ENCODE data around the gene PCDHA8. TPM values are rescaled to one million over a fixed set of nuclear protein-coding genes. Genes with fewer than 3 reads are reported as not detected.
"Not testable (repeated sequence)": the region's sequence is repeated elsewhere in the genome, so short reads cannot be mapped to it uniquely, and the experiment has no call there.

PCDHA8 gene
- total RNA-seq, 1 donor from 2014 or later = not detected

DNA sequence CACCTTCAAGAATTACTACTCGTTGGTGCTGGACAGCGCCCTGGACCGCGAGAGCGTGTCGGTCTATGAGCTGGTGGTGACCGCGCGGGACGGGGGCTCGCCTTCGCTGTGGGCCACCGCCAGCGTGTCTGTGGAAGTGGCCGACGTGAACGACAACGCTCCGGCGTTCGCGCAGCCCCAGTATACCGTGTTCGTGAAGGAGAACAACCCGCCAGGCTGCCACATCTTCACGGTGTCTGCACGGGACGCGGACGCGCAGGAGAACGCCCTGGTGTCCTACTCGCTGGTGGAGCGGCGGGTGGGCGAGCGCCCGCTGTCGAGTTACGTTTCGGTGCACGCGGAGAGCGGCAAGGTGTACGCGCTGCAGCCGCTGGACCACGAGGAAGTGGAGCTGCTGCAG lies 18.0 kb upstream of the PCDHA8 start:
- ATAC-seq; DNase-seq; intact Hi-C loops (cut with micrococcal nuclease): not testable (repeated sequence)

DNA sequence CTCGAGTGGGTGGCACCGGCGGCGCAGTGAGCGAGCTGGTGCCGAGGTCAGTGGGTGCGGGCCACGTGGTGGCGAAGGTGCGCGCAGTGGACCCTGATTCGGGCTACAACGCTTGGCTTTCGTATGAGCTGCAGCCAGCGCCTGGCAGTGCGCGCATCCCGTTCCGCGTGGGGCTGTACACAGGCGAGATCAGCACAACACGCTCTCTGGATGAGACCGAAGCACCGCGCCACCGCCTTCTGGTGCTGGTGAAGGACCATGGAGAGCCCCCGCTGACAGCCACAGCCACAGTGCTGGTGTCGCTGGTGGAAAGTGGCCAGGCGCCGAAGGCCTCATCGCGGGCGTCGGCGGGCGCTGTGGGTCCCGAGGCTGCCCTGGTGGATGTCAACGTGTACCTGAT lies 17.5 kb upstream of the PCDHA8 start:
- intact Hi-C loops (cut with micrococcal nuclease) = no loop called here
- DNase-seq (peak; percentile 28), ATAC-seq (no peak)

DNA sequence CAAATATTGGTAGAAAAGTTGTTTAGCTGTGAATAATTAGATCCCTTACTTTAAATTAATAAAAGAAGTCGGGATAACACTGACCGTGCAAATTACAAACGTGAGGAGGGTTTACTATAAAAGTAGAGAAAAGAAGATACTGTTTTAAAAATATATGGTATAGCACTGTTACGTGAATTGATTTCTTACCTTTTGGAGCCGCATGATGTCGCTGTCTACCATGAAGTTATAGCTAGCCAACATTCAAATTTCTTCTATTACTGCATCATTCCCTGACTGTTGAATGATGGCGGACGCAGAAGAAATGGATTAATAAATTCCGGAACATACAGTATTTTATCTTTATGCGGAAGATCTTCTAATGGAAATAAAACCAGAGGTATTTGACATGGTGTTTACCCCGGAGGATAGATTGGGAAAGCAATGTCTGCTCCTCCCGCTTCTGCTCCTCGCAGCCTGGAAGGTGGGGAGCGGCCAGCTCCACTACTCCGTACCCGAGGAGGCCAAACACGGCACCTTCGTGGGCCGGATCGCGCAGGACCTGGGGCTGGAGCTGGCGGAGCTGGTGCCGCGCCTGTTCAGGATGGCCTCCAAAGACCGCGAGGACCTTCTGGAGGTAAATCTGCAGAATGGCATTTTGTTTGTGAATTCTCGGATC lies 13.2 kb upstream of the PCDHA8 start, which contains the start of gene PCDHA6:
PCDHA6 (plus strand) TSS at position 257 of the 658 bp plus-strand sequence; CDS start at position 389, 132 bp downstream.
- DNase-seq (no peak), ATAC-seq (no peak)
- intact Hi-C loops (cut with micrococcal nuclease) = no loop called here

DNA sequence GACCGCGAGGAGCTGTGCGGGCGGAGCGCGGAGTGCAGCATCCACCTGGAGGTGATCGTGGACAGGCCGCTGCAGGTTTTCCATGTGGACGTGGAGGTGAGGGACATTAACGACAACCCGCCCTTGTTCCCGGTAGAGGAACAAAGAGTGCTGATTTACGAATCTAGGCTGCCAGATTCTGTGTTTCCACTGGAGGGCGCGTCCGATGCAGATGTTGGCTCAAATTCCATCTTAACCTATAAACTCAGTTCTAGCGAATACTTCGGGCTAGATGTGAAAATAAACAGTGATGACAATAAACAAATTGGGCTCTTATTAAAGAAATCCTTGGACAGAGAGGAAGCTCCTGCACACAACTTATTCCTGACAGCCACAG lies 12.6 kb upstream of the PCDHA8 start:
- intact Hi-C loops (cut with micrococcal nuclease) = no loop called here
- no peak for ATAC-seq
- DNase-seq = no peak

DNA sequence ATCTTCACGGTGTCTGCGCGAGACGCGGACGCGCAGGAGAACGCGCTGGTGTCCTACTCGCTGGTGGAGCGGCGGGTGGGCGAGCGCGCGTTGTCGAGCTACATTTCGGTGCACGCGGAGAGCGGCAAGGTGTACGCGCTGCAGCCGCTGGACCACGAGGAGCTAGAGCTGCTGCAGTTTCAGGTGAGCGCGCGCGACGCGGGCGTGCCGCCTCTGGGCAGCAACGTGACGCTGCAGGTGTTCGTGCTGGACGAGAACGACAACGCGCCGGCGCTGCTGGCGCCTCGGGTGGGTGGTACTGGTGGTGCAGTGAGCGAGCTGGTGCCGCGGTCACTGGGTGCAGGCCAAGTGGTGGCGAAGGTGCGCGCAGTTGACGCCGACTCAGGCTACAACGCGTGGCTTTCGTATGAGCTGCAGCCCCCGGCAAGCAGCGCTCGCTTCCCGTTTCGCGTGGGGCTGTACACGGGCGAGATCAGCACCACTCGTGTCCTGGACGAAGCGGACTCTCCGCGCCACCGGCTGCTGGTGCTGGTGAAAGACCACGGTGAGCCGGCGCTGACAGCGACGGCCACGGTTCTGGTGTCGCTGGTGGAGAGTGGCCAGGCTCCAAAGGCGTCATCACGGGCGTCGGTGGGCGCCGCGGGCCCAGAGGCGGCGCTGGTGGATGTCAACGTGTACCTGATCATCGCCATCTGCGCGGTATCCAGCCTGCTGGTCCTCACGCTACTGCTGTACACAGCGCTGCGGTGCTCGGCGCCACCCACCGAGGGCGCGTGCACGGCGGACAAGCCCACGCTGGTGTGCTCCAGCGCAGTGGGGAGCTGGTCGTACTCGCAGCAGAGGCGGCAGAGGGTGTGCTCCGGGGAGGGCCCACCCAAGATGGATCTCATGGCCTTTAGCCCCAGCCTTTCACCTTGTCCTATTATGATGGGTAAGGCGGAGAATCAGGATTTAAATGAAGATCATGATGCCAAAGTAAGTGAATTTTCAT lies 11.2 kb upstream of the PCDHA8 start:
- ATAC-seq; DNase-seq; intact Hi-C loops (cut with micrococcal nuclease): not testable (repeated sequence)

- ATAC-seq = no peak
- intact Hi-C loops (cut with micrococcal nuclease) = no loop called here
- DNase-seq = no peak
Measured at GRCh38 chr5:140833993-140834392, 7.0 kb upstream of the PCDHA8 start, which contains the start of gene PCDHA7. Gene PCDHA7, plus strand, starts transcription at chr5:140834269. Its CDS starts 115 bp downstream, at chr5:140834384.

GRCh38 chr5:140834439-140835008 lies 6.5 kb upstream of the PCDHA8 start:
- DNase-seq; intact Hi-C loops (cut with micrococcal nuclease); ATAC-seq: not testable (repeated sequence)

DNA sequence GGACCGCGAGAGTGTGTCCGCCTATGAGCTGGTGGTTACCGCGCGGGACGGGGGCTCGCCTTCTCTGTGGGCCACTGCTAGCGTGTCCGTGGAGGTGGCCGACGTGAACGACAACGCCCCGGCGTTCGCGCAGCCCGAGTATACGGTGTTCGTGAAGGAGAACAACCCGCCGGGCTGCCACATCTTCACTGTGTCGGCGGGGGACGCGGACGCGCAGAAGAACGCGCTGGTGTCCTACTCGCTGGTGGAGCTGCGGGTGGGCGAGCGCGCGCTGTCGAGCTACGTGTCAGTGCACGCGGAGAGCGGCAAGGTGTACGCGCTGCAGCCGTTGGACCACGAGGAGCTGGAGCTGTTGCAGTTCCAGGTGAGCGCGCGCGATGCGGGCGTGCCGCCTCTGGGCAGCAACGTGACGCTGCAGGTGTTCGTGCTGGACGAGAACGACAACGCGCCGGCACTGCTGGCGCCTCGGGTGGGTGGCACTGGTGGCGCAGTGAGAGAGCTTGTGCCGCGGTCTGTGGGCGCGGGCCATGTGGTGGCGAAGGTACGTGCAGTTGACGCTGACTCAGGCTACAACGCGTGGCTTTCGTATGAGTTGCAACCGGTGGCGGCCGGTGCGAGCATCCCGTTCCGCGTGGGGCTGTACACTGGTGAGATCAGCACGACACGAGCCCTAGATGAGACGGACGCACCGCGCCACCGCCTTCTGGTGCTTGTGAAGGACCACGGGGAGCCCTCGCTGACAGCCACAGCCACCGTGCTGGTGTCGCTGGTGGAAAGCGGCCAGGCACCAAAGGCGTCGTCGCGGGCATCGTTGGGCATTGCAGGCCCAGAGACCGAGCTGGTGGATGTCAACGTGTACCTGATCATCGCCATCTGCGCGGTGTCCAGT lies 5.1 kb upstream of the PCDHA8 start:
- intact Hi-C loops (cut with micrococcal nuclease) = no loop called here
- ATAC-seq (no peak), DNase-seq (no peak)

- ATAC-seq = no peak
- DNase-seq = no peak
- intact Hi-C loops (cut with micrococcal nuclease) = no loop called here
Measured at GRCh38 chr5:140842798-140843733, 2.1 kb downstream of the PCDHA8 start.

- DNase-seq; ATAC-seq; intact Hi-C loops (cut with micrococcal nuclease): not testable (repeated sequence)
Measured at GRCh38 chr5:140848139-140849102, 7.4 kb downstream of the PCDHA8 start, which contains the start of gene PCDHA9. Gene PCDHA9, plus strand, starts transcription at chr5:140848382. Its CDS starts 114 bp downstream, at chr5:140848496.

DNA sequence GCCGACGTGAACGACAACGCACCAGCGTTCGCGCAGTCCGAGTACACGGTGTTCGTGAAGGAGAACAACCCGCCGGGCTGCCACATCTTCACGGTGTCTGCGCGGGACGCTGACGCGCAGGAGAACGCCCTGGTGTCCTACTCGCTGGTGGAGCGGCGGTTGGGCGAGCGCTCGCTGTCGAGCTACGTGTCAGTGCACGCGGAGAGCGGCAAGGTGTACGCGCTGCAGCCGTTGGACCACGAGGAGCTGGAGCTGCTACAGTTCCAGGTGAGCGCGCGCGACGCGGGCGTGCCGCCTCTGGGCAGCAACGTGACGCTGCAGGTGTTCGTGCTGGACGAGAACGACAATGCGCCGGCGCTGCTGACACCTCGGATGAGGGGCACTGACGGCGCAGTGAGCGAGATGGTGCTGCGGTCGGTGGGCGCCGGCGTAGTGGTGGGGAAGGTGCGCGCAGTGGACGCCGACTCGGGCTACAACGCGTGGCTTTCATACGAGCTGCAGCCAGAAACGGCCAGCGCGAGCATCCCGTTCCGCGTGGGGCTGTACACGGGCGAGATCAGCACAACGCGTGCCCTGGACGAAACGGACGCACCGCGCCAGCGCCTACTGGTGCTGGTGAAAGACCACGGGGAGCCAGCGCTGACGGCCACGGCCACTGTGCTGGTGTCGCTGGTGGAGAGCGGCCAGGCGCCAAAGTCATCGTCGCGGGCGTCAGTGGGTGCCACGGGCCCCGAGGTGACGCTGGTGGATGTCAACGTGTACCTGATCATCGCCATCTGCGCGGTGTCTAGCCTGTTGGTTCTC lies 9.0 kb downstream of the PCDHA8 start:
- intact Hi-C loops (cut with micrococcal nuclease); DNase-seq; ATAC-seq: not testable (repeated sequence)

DNA sequence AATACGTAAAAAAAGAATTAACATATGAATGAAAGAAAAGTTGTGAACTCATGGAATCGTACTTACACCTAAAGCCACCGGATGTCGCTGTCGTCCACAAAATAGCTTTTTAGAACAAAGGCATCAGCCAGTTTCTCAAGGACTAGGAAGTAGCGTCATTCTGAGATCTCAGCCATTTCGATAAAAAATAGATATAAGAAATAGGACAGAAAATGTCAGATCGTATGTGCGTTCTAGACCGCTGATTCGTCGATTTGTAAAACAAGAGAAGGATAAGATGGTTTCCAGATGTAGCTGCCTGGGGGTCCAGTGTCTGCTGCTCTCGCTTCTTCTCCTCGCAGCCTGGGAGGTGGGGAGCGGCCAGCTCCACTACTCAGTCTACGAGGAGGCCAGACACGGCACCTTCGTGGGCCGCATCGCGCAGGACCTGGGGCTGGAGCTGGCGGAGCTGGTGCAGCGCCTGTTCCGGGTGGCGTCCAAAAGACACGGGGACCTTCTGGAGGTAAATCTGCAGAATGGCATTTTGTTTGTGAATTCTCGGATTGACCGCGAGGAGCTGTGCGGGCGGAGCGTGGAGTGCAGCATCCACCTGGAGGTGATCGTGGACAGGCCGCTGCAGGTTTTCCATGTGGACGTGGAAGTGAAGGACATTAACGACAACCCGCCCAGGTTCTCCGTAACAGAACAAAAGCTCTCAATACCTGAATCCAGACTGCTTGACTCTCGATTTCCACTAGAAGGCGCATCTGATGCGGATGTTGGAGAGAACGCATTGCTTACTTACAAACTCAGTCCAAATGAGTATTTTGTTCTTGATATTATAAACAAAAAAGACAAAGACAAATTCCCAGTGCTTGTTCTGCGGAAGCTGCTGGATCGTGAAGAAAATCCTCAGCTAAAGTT lies 15.0 kb downstream of the PCDHA8 start, which contains the start of gene PCDHA10:
PCDHA10 (plus strand) TSS at position 126 of the 903 bp plus-strand sequence; CDS start at position 278, 152 bp downstream.
- ATAC-seq (no peak), DNase-seq (no peak)
- intact Hi-C loops (cut with micrococcal nuclease) = no loop called here

GRCh38 chr5:140857177-140857986 lies 16.4 kb downstream of the PCDHA8 start:
- ATAC-seq (no peak), DNase-seq (no peak)
- intact Hi-C loops (cut with micrococcal nuclease) = no loop called here

GRCh38 chr5:140857987-140858240 lies 16.9 kb downstream of the PCDHA8 start:
- ATAC-seq = no peak
- intact Hi-C loops (cut with micrococcal nuclease) = no loop called here
- DNase-seq = no peak
